Heart left ventricle (tissue), 13 donors: ENCODE results near the gene SMCR8.
"Not testable (repeated sequence)": the region's sequence is repeated elsewhere in the genome, so short reads cannot be mapped to it uniquely, and the experiment has no call there.

ENCODE experiments used
- CTCF ChIP-seq, 12 donors: fragments of 200-600 bp; sonication (generic) in 4 of 12; IDR thresholded peaks; one replicate each; pipeline versions ENCODE4 v1.5.0 to v1.8.0; 2018 to 2022; ENCODE audit warnings: antibody characterized with exemption in 12 of 12, mild to moderate bottlenecking in 5 of 12
- POLR2A ChIP-seq, 2 donors: fragments of 450-650 bp; IDR thresholded peaks; one replicate each; pipeline ENCODE4 v1.6.1; 2017; ENCODE audit warnings: antibody characterized with exemption in 2 of 2, mild to moderate bottlenecking in 2 of 2, moderate library complexity in 2 of 2
- donor health status: ischemic (EF 13 %, LVEDD 7.1; RV severe dilation, severe dysfunction).
- donor health status: DM: no; HTN: yes; CAD: no.
- donor health status: DM: no; HTN: no; CAD: no.
- donor health status: ischemic (EF 25% LVEDD 6.9; RV normal size, moderate dysfunction).
- donor health status: ischemic (EF 25% LVEDD 5.7; RV mildly dilated, moderate dysfunction).
- donor health status: ischemic (EF 35%, LVEDD 5.7; RV mildly dilated, moderate dysfunction).
- donor health status: nonischemic (EF 11% LVEDD 7.7; RV severe dilation, severe dysfunction).
- donor health status: DM: yes; HTN: yes; CAD: no.
- donor health status: PGD.
- donor health status: ischemic (EF 29% LVEDD 5.4; RV normal size, mild dysfunction).
- donor health status: nonischemic (EF 23%, LVEDD 6.1; RV moderate dilation, normal function).

- not testable (repeated sequence) for TF ChIP-seq CTCF, POLR2A (IDR thresholded peaks at IDR 0.05)
Measured at GRCh38 chr17:18298061-18298460, 17.0 kb upstream of the SMCR8 start.
